H9 (cell line): ENCODE data around the gene RAPH1. TPM values are rescaled to one million over a fixed set of nuclear protein-coding genes. Genes with fewer than 3 reads are reported as not detected.

Experiments
- DNase-seq: peaks from one replicate; pipeline ENCODE4 v3.0.0-alpha.2; 2017
- H2AFZ ChIP-seq: one replicate; pipeline ENCODE4 v1.6.1; 2013; ENCODE audit warnings: mild to moderate bottlenecking, low read length, control low read depth, moderate library complexity
- H2AK5ac ChIP-seq: 2 replicates; pipeline ENCODE4 v1.6.1; 2013; ENCODE audit warnings: low read length, control low read depth, mixed read lengths; ENCODE audit not compliant: insufficient read length
- H2BK120ac ChIP-seq: one replicate; pipeline ENCODE4 v1.6.1; 2013; ENCODE audit warnings: low read depth, mild to moderate bottlenecking, low read length, control low read depth, inconsistent platforms; ENCODE audit not compliant: poor library complexity, severe bottlenecking
- H2BK12ac ChIP-seq: 2 replicates; pipeline ENCODE4 v1.6.1; 2013; ENCODE audit warnings: low read length, control low read depth, mixed read lengths, low read depth; ENCODE audit not compliant: insufficient read length
- H2BK15ac ChIP-seq: 2 replicates; pipeline ENCODE4 v1.6.1; 2013; ENCODE audit warnings: low read depth, low read length, control low read depth
- H2BK20ac ChIP-seq: one replicate; pipeline ENCODE4 v1.6.1; 2013; ENCODE audit warnings: low read depth, mild to moderate bottlenecking, low read length, control low read depth, inconsistent platforms; ENCODE audit not compliant: poor library complexity, severe bottlenecking
- H2BK5ac ChIP-seq: 2 replicates; pipeline ENCODE4 v1.6.1; 2013; ENCODE audit warnings: low read length, control low read depth, mixed read lengths; ENCODE audit not compliant: insufficient read length
- H3K14ac ChIP-seq: 2 replicates; pipeline ENCODE4 v1.6.1; 2013; ENCODE audit warnings: low read length, control low read depth; ENCODE audit not compliant: insufficient read depth
- H3K18ac ChIP-seq: 2 replicates; pipeline ENCODE4 v1.6.1; 2013; ENCODE audit warnings: low read depth, mild to moderate bottlenecking, mixed read lengths, low read length, control low read depth; ENCODE audit not compliant: insufficient read length
- H3K23ac ChIP-seq: 2 replicates; pipeline ENCODE4 v1.6.1; 2013; ENCODE audit warnings: low read length, control low read depth, mixed read lengths, low read depth; ENCODE audit not compliant: insufficient read length
- H3K23me2 ChIP-seq: 2 replicates; pipeline ENCODE4 v1.6.1; 2013; ENCODE audit warnings: low read depth, mild to moderate bottlenecking, mixed read lengths, low read length, control low read depth; ENCODE audit not compliant: insufficient read length, poor library complexity, severe bottlenecking
- H3K27ac ChIP-seq: 2 replicates; pipeline ENCODE4 v1.5.1; 2013; ENCODE audit warnings: low read length, control low read depth, mixed read lengths, low read depth; ENCODE audit not compliant: insufficient read length
- H3K27me3 ChIP-seq: 2 replicates; pipeline ENCODE4 v1.6.1; 2013; ENCODE audit warnings: low read length, control low read depth, inconsistent platforms; ENCODE audit not compliant: insufficient read depth
- H3K4ac ChIP-seq: 2 replicates; pipeline ENCODE4 v1.6.1; 2013; ENCODE audit warnings: low read depth, mild to moderate bottlenecking, control low read depth, inconsistent platforms, low read length, moderate library complexity
- H3K4me1 ChIP-seq: 2 replicates; pipeline ENCODE4 v1.6.1; 2013; ENCODE audit warnings: low read length, control low read depth, inconsistent platforms; ENCODE audit not compliant: insufficient read depth
- H3K4me2 ChIP-seq: 2 replicates; pipeline ENCODE4 v1.6.1; 2013; ENCODE audit warnings: low read length, control low read depth, mixed read lengths; ENCODE audit not compliant: insufficient read length, insufficient read depth
- H3K56ac ChIP-seq: 2 replicates; pipeline ENCODE4 v1.6.1; 2013; ENCODE audit warnings: low read depth, mild to moderate bottlenecking, mixed read lengths, low read length, control low read depth; ENCODE audit not compliant: insufficient read length
- H3K79me1 ChIP-seq: 2 replicates; pipeline ENCODE4 v1.6.1; 2013; ENCODE audit warnings: low read depth, mild to moderate bottlenecking, moderate library complexity, low read length, control low read depth, inconsistent platforms; ENCODE audit not compliant: insufficient read depth, poor library complexity, severe bottlenecking
- H3K79me2 ChIP-seq: 2 replicates; pipeline ENCODE4 v1.6.1; 2013; ENCODE audit warnings: low read length, control low read depth, inconsistent platforms; ENCODE audit not compliant: insufficient read depth
- H3K9ac ChIP-seq: 2 replicates; pipeline ENCODE4 v1.6.1; 2013; ENCODE audit warnings: low read length, control low read depth, mixed read lengths; ENCODE audit not compliant: insufficient read length; ENCODE audit errors: extremely low read depth
- H3K9me3 ChIP-seq: one replicate; pipeline ENCODE4 v1.6.1; 2013; ENCODE audit warnings: low read depth, low read length, inconsistent platforms; ENCODE audit not compliant: control insufficient read depth
- H3T11ph ChIP-seq: one replicate; pipeline ENCODE4 v1.6.1; 2013; ENCODE audit warnings: mild to moderate bottlenecking, low read length, control low read depth, inconsistent platforms
- H4K20me1 ChIP-seq: one replicate; pipeline ENCODE4 v1.6.1; 2013; ENCODE audit not compliant: control insufficient read depth, insufficient read length, insufficient read depth
- H4K5ac ChIP-seq: 2 replicates; pipeline ENCODE4 v1.6.1; 2013; ENCODE audit warnings: low read depth, mild to moderate bottlenecking, mixed read lengths, low read length, control low read depth; ENCODE audit not compliant: insufficient read length
- H4K8ac ChIP-seq: replicated peaks from 2 replicates; pipeline ENCODE4 v1.6.1; 2013; ENCODE audit warnings: low read length, control low read depth, mixed read lengths, low read depth; ENCODE audit not compliant: insufficient read length
- H4K91ac ChIP-seq: 2 replicates; pipeline ENCODE4 v1.6.1; 2013; ENCODE audit warnings: low read depth, mild to moderate bottlenecking, moderate library complexity, mixed read lengths, low read length, control low read depth; ENCODE audit not compliant: insufficient read length
- H3K27ac Mint-ChIP-seq, 3 experiments: 2 replicates in 2 of 3; 3 replicates in 1 of 3; pipeline ENCODE4 v1.8.0; 2020 to 2021; ENCODE audit warnings: mixed read lengths in 3 of 3, mild to moderate bottlenecking in 1 of 3, moderate library complexity in 1 of 3
- H3K27me3 Mint-ChIP-seq: 2 replicates; pipeline ENCODE4 v1.8.0; 2021; ENCODE audit warnings: low read depth, mild to moderate bottlenecking, moderate library complexity, mixed read lengths
- H3K36me3 Mint-ChIP-seq, 3 experiments: 2 replicates in 2 of 3; 3 replicates in 1 of 3; pipeline ENCODE4 v1.8.0; 2020 to 2021; ENCODE audit warnings: low read depth in 3 of 3, mixed read lengths in 3 of 3; ENCODE audit not compliant: insufficient read depth in 1 of 3
- H3K4me1 Mint-ChIP-seq, 2 experiments: 2 replicates each; pipeline ENCODE4 v1.8.0; 2020; ENCODE audit warnings: mixed read lengths in 2 of 2
- H3K4me3 Mint-ChIP-seq, 2 experiments: 2 replicates in 1 of 2; 3 replicates in 1 of 2; pipeline ENCODE4 v1.8.0; 2020 to 2021; ENCODE audit warnings: mild to moderate bottlenecking in 2 of 2, mixed read lengths in 2 of 2, moderate library complexity in 1 of 2
- H3K9me3 Mint-ChIP-seq, 2 experiments: 2 replicates in 1 of 2; 3 replicates in 1 of 2; pipeline ENCODE4 v1.8.0; 2020; ENCODE audit warnings: mild to moderate bottlenecking in 2 of 2, mixed read lengths in 2 of 2, moderate library complexity in 1 of 2
- CTCF ChIP-seq: fragments of 200-600 bp; sonication (generic); conservative IDR thresholded peaks from 3 replicates; pipeline ENCODE4 v1.8.0; 2021; ENCODE audit warnings: antibody characterized with exemption, mild to moderate bottlenecking
- WGBS: extraction: QIAGEN DNeasy Blood & Tissue Kit; methylation state at CpG from one replicate; pipeline ENCODE4 v1.1.7; 2013; ENCODE audit warnings: missing lambda C conversion rate, low lambda C conversion rate, mixed read lengths; ENCODE audit not compliant: insufficient read length; ENCODE audit errors: extremely low coverage; 5-methylcytosine and 5-hydroxymethylcytosine counted together
- total RNA-seq: library from RNA; stranded (reverse); gene quantifications from 2 replicates; pipeline ENCODE4 v1.2.1, GENCODE V29; 2021

Gene RAPH1
- total RNA-seq, 1 experiment from 2014 or later: 17.1 TPM

GRCh38 chr2:203399031-203399430, 136.1 kb downstream of the RAPH1 start:
- Mint-ChIP-seq H3K4me1 (peaks cover 8 to 16% of the 10 kb centered on the region in 2 experiments), H3K9me3 (no peaks in the 10 kb centered on the region), H3K4me3 (no peak overlapping the region), H3K27ac (no peak overlapping the region), H3K27me3 (no peaks in the 10 kb centered on the region), H3K36me3 (peaks cover 20 to 49% (median 46%) of the 10 kb centered on the region in 3 experiments)
- no peak overlapping the region for H3K18ac ChIP-seq
- H2BK20ac ChIP-seq: no peak overlapping the region
- no peak overlapping the region for H3T11ph ChIP-seq
- no peak overlapping the region for H2BK12ac ChIP-seq
- H3K4me1 ChIP-seq: no peaks in the 10 kb centered on the region
- H3K14ac ChIP-seq: no peak overlapping the region
- peaks cover 3% of the 10 kb centered on the region for H3K79me1 ChIP-seq
- H2AFZ ChIP-seq: no peak overlapping the region
- no CpG with 5 or more reads among the region's 1 CpG for WGBS
- no peaks in the 10 kb centered on the region for H3K79me2 ChIP-seq
- no peak overlapping the region for H3K4me2 ChIP-seq
- no peak overlapping the region for H4K5ac ChIP-seq
- H3K27me3 ChIP-seq: no peaks in the 10 kb centered on the region
- no peak overlapping the region for H2BK120ac ChIP-seq
- H2AK5ac ChIP-seq: no peak overlapping the region
- no peaks in the 10 kb centered on the region for H3K23me2 ChIP-seq
- H4K91ac ChIP-seq: no peak overlapping the region
- no peak overlapping the region for H2BK15ac ChIP-seq
- TF ChIP-seq CTCF: no peak
- no peaks in the 10 kb centered on the region for H4K20me1 ChIP-seq
- no peak overlapping the region for H2BK5ac ChIP-seq
- no peak overlapping the region for H3K9ac ChIP-seq
- H3K56ac ChIP-seq: no peak overlapping the region
- DNase-seq: no peak
- no peaks in the 10 kb centered on the region for H3K9me3 ChIP-seq
- H3K27ac ChIP-seq: no peak overlapping the region
- H3K23ac ChIP-seq: no peak overlapping the region
- no peak overlapping the region for H4K8ac ChIP-seq
- no peak overlapping the region for H3K4ac ChIP-seq
